Transverse colon (tissue), 4 donors: ENCODE results near the gene WIPF3. TPM values are rescaled to one million over a fixed set of nuclear protein-coding genes. Genes with fewer than 3 reads are reported as not detected.

Experiments used
- DNase-seq: peaks from one replicate; pipeline ENCODE4 v3.0.0-alpha.2; 2019
- H3K27ac ChIP-seq, 4 donors: fragments of 200-600 bp; sonication (generic); 2 replicates each; pipeline ENCODE4 v1.5.1; 2016 to 2018; ENCODE audit warnings: inconsistent platforms in 4 of 4
- H3K27me3 ChIP-seq: fragments of 200-600 bp; sonication (generic); 2 replicates; pipeline ENCODE4 v1.5.1; 2017; ENCODE audit warnings: inconsistent platforms
- H3K36me3 ChIP-seq, 4 donors: fragments of 200-600 bp; sonication (generic); 2 replicates each; pipeline ENCODE4 v1.5.1; 2017 to 2019; ENCODE audit warnings: inconsistent platforms in 4 of 4
- H3K4me1 ChIP-seq, 4 donors: fragments of 200-600 bp; sonication (generic); 2 replicates each; pipeline ENCODE4 v1.5.1; 2017 to 2020; ENCODE audit warnings: inconsistent platforms in 4 of 4
- H3K4me3 ChIP-seq, 4 donors: fragments of 200-600 bp; sonication (generic); 1 replicate in 1 of 4; 2 replicates in 3 of 4; pipeline versions ENCODE4 v1.5.1 to v1.6.1; 2017 to 2019; ENCODE audit warnings: inconsistent platforms in 4 of 4
- H3K9me3 ChIP-seq, 2 donors: fragments of 200-600 bp; sonication (generic); 2 replicates each; pipeline ENCODE4 v1.5.1; 2017 to 2019; ENCODE audit warnings: inconsistent platforms in 2 of 2
- EP300 ChIP-seq: sonication (generic); formaldehyde crosslinking; IDR thresholded peaks from one replicate; pipeline ENCODE4 v1.6.1; 2017; ENCODE audit warnings: antibody characterized with exemption, low read depth
- POLR2A ChIP-seq: fragments of 450-650 bp; IDR thresholded peaks from one replicate; pipeline ENCODE4 v1.6.1; 2016; ENCODE audit warnings: antibody characterized with exemption, mild to moderate bottlenecking, moderate library complexity
- POLR2AphosphoS5 ChIP-seq, 3 donors: sonication (generic); formaldehyde crosslinking; IDR thresholded peaks; one replicate each; pipeline ENCODE4 v1.6.1; 2016; ENCODE audit warnings: antibody characterized with exemption in 3 of 3
- WGBS, 2 donors: methylation state at CpG; one replicate each; pipeline ENCODE4 v1.1.5; 2018; ENCODE audit warnings: low coverage in 1 of 2; 5-methylcytosine and 5-hydroxymethylcytosine counted together
- in situ Hi-C, 4 donors: fragments of 200-750 bp; cut with MboI; loops; one replicate each; pipeline versions ENCODE4 v1.15.0 to v1.15.1; 2017; ENCODE audit warnings: low sequenced_read_pairs in 3 of 4, low pct_ligation_motif_present in 1 of 4, low pct_unique_long_range_greater_than_20kb in 1 of 4
- intact Hi-C: fragments of 100-400 bp; cut with DNase I; formaldehyde crosslinking; loops from one replicate; pipeline ENCODE4 v1.15.1; 2023; ENCODE audit warnings: low total_unique reads
- total RNA-seq, 4 donors: library from RNA; depleted of rRNA; stranded (reverse); fragments of >200 nt; gene quantifications; one replicate each; pipeline ENCODE4 v1.1.0, GENCODE V29; 2016
- TF ChIP-seq, protein P1 (sequence below), 5 experiments: fragments of 200-600 bp in 3 of 5; fragments of 450-650 bp in 2 of 5; sonication (generic) in 3 of 5; IDR thresholded peaks; 1 replicate in 2 of 5; 2 replicates in 3 of 5; pipeline ENCODE4 v1.5.1; 2016 to 2017; ENCODE audit warnings: antibody characterized with exemption in 5 of 5, inconsistent platforms in 3 of 5, mild to moderate bottlenecking in 2 of 5, moderate library complexity in 1 of 5

The WIPF3 gene
- total RNA-seq, 4 donors from 2014 or later: 0.41 to 3.7 TPM; not detected in 2

DNA sequence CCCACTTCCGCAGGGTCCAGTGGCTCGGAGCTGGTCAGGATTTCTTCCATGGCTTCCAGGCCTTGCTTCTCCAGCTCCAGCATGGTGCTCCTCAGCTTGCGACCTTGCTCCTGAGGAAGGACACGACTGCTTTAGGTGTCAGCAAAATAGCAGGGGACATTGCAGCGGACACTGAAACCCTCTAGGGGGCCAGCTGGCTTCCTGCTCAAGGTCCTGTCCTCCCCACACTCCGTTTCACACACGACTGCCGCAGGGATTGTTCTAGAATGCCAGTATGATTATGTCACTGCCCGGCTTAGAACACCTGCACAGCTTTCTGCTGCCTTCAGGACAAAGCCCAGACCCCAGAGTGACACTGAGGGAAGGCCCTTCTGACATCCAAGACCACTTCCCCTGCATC, 117.7 kb downstream of the WIPF3 start:
- no peak overlapping the region for H3K4me3 ChIP-seq
- no peaks in the 10 kb centered on the region for H3K36me3 ChIP-seq
- H3K27me3 ChIP-seq: no peaks in the 10 kb centered on the region
- H3K9me3 ChIP-seq: no peaks in the 10 kb centered on the region
- WGBS, 2 donors: 91% methylated on average over 9 of the region's 9 CpGs; no CpG with 5 or more reads in 1 of the 2 donors
- in situ Hi-C loops (loop anchor here in 3 of 4 donors (25.0 kb wide), 1 partner anchor 287 kb away; no protein-coding TSS in a partner anchor), intact Hi-C loops (loop anchor here (5.0 to 10.0 kb wide), 2 partner anchors 47 to 159 kb away; no protein-coding TSS in a partner anchor)
- TF ChIP-seq POLR2A: no peak
- TF ChIP-seq POLR2AphosphoS5 (IDR thresholded peaks at IDR 0.05): no peak
- no peak for TF ChIP-seq EP300
- TF ChIP-seq, protein P1, sequence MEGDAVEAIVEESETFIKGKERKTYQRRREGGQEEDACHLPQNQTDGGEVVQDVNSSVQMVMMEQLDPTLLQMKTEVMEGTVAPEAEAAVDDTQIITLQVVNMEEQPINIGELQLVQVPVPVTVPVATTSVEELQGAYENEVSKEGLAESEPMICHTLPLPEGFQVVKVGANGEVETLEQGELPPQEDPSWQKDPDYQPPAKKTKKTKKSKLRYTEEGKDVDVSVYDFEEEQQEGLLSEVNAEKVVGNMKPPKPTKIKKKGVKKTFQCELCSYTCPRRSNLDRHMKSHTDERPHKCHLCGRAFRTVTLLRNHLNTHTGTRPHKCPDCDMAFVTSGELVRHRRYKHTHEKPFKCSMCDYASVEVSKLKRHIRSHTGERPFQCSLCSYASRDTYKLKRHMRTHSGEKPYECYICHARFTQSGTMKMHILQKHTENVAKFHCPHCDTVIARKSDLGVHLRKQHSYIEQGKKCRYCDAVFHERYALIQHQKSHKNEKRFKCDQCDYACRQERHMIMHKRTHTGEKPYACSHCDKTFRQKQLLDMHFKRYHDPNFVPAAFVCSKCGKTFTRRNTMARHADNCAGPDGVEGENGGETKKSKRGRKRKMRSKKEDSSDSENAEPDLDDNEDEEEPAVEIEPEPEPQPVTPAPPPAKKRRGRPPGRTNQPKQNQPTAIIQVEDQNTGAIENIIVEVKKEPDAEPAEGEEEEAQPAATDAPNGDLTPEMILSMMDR (IDR thresholded peaks at IDR 0.05): no peak
- no peaks in the 10 kb centered on the region for H3K4me1 ChIP-seq
- H3K27ac ChIP-seq: no peak overlapping the region
- DNase-seq: no peak

DNA sequence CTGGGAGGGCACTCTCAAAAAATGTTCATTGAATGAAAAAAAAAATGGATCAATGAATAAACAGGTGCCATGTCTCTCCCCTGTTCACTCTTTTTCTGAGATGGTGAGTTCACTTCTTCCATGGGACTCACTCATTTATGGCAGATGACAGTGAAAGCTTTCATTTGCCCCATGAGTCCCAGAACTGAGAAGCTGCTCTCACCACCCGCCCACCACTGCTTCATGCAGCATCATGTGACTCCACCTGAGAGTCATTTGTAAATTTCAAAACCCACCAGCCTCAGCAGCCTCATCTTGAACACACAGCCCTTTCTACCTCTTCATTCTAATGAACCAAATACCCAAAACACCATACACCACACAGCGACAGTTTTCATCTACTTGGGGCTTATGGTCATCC, 118.4 kb downstream of the WIPF3 start:
- Histone ChIP-seq H3K36me3 (no peaks in the 10 kb centered on the region), H3K4me1 (no peaks in the 10 kb centered on the region), H3K9me3 (no peaks in the 10 kb centered on the region), H3K4me3 (no peak overlapping the region), H3K27me3 (no peaks in the 10 kb centered on the region), H3K27ac (no peak overlapping the region)
- DNase-seq: no peak
- no peak for TF ChIP-seq POLR2AphosphoS5 (IDR thresholded peaks at IDR 0.05)
- no peak for TF ChIP-seq POLR2A
- TF ChIP-seq, protein P1 (IDR thresholded peaks at IDR 0.05): no peak
- TF ChIP-seq EP300: no peak
- intact Hi-C loops: loop anchor here (5.0 to 10.0 kb wide), 2 partner anchors 47 to 160 kb away; no protein-coding TSS in a partner anchor
- in situ Hi-C loops: loop anchor here in 3 of 4 donors (25.0 kb wide), 1 partner anchor 287 kb away; no protein-coding TSS in a partner anchor
- 85 to 87% methylated on average over 2 of the region's 2 CpGs for WGBS, 2 donors

DNA sequence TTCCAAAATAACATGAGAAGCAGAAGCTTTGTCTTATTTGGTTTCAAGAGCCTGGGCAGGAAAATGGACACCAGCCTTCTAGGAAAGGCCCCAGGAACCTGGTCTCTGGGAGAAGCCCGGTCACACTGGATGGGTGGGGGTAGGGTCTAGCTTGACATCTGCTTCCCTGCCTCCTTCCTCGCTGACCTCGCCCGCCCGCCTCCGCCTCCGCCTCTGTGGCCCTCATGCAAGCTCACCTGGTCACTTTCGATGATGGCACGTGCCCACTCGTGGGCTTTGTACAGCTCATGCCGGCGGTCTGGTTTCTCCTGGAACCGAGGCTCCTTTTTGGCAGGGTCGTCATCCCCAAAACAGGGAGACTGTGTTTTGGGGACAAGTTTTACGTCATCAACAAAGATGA, 119.9 kb downstream of the WIPF3 start:
- intact Hi-C loops: loop anchor here (10.0 kb wide), 1 partner anchor 161 kb away; no protein-coding TSS in a partner anchor
- Histone ChIP-seq H3K4me3 (no peak overlapping the region), H3K27ac (no peak overlapping the region), H3K27me3 (no peaks in the 10 kb centered on the region), H3K9me3 (no peaks in the 10 kb centered on the region), H3K4me1 (no peaks in the 10 kb centered on the region), H3K36me3 (no peaks in the 10 kb centered on the region)
- DNase-seq: no peak
- 86 to 88% methylated on average over 1 to 15 of the region's 15 CpGs for WGBS, 2 donors
- in situ Hi-C loops: no loop called here
- no peak for TF ChIP-seq POLR2A
- TF ChIP-seq EP300: no peak

DNA sequence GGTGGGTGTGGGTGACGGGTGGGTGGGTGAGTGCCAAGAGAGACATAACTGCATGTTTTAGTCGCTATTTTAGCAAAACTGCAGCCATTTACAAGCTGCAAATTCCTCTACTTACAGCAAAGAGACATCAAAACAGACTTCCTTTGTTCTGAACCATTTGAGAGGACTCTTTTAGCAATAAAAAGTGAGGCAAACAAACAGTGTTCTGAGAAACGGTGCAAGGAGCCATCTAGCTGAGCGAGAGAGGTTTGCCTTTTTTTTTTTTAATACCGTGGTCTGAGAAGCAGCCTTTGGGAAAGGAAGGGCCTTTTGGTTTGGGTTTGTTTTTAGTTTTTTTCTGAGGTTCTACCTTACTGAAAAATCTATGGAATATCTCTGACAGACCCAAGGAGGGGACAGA, 120.4 kb downstream of the WIPF3 start:
- TF ChIP-seq POLR2AphosphoS5 (IDR thresholded peaks at IDR 0.05) (no peak), POLR2A (no peak), EP300 (no peak)
- TF ChIP-seq, protein P1 (IDR thresholded peaks at IDR 0.05): no peak
- WGBS, 2 donors: 49 to 58% methylated on average over 3 to 5 of the region's 5 CpGs
- Histone ChIP-seq H3K36me3 (no peaks in the 10 kb centered on the region), H3K9me3 (no peaks in the 10 kb centered on the region), H3K27ac (no peak overlapping the region), H3K4me1 (no peaks in the 10 kb centered on the region), H3K4me3 (no peak overlapping the region), H3K27me3 (no peaks in the 10 kb centered on the region)
- no peak for DNase-seq
- in situ Hi-C loops: no loop called here
- intact Hi-C loops: loop anchor here (10.0 kb wide), 1 partner anchor 162 kb away; no protein-coding TSS in a partner anchor
